NK-92 (cell line): ENCODE measurements around the gene UQCR11.

Experiments
- DNase-seq: peaks from one replicate; lab custom pipeline; 2025; ENCODE audit not compliant: unreplicated experiment; lab: John Stamatoyannopoulos, UW

The UQCR11 gene

DNA sequence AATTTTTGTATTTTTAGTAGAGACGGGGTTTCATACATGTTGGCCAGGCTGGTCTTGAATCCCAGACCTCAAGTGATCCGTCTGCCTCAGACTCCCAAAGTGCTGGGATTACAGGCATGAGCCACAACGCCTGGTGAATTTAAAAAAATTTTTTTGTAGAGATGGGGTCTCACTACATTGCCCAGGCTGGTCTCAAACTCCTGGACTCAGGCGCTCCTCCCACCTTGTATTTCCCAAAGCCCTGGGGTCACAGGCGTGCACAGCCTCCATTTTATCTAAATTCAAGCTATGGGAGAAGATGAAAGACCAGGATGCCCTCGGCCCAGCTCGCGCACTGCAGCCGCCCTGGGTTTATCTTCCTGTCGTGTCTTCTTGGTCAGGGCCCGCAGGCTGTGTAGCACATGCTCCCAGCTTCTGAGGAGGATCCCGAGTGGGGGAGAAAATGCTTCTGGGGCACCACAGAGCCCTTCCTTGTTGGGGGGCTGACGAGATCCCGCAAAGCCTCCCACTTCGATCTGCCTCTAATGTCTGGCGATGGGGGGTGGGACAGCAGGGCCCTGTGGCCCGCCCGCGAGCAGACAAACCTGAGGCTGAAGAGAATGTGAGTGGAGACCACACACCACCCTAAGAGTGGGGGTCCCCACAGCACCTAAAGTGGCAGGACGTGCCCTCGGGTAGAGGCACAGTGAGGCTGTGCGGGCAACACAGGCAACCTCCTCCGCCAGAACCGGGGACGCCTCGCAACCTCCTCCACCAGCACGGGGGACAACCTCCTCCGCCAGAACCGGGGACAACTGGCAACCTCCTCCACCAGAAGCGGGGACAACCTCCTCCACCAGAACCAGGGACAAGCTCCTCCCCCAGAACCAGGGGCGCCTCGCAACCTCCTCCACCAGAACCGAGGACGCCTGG is 31.3 kb upstream of the UQCR11 start:
- no peak for DNase-seq

GRCh38 chr19:1634938-1635243 is 29.6 kb upstream of the UQCR11 start:
- no peak for DNase-seq

DNA sequence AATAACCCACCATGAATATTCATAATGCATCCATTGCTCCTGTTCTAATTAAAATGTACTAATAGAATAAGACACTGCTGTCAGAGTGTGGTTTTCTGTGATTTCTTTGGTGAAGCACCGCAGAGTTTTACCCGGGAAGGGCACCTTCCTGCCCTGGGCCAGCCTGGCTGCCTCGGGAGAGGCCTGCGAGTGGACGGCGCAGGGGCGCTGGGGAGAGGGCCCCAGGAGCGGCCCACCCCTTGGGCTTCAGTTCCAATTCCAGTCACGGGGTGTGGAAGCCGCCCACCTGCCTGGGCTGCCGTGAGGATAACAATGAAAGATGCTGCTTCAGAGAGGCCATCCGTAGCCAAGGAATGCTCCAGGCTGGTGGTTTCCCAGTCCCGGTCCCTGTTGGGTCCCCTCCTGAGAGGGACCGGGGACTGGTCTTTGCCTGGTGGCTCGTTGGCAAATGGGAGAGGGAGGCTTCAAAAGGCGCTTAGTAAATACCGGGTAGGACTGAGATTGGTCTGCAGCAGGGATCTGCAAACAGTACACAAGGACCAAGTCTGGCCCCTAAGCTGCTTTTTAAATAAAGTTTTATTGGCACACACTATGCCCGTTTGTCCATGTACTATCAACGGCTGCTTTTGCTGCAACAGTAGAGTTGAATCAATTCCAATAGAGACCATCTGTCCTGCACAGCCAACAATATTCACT is 29.1 kb upstream of the UQCR11 start:
- no peak for DNase-seq

- no peak for DNase-seq
Observed at GRCh38 chr19:1633269-1633826, 28.1 kb upstream of the UQCR11 start.

DNA sequence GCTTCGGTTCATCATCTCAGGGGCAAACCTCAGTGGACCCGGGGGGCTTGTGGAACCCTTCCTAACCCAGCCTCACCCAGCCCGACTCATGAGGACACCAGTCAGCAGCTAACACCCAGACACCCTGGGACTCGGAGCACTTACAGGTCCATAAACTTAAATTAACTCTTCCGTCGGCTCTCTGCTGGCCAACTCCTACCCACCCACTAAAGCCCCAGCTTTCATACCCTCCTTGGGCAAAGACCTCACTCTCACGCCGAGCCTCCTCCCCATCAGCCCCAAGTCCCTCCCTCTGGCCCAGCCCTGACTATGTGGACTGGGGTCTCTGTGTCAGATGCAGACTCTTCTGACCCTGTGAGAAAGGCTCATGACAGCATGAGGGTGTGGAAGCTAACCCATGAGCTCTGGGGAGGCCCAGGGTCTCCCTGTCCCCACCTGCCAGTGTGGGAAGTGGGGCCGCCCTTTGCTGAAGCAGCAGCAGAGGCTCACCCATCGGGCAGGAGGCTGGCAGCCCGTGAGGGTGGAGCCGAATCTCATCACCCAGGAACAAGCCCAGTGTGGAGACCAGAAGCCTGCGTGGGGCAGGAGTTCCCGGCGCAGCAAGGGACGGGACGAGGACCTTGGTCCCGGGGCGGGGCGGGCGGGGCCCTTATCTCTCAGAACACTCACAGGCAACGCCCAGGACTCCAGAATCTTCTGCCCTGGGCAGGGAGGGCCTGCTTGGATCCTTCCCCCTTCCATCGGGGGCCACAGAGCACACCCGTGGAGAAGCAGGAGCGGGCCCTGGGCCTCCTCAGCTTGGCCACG is 27.4 kb upstream of the UQCR11 start:
- no peak for DNase-seq

DNA sequence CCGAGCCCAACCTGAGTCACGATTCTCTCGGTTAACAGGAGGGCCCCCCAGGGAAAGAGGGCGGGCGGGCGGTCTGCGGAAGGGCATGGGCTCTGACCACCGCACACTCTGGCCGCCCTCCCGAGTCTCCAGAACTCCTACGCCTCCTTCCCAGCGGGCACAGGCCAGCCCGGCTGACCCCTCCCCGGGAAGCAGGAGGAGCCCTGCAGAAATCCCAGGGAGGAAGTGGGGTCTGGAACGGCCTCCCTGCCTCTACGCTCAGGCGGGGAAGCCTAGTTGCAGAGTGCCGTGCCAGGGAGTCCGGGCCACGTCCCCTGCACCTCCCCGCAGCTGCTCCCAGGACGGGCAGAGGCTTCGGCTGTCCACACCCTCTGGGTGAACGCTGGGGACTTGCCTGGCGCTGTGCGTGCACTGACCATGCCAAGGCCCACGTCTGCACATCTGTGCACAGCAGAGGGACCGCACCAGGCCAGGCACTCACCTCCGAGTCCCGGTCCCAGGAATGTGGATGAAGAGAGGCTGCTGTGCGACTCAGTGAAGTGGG is 26.4 kb upstream of the UQCR11 start:
- DNase-seq, result no peak

- DNase-seq, result no peak
Observed at GRCh38 chr19:1630811-1631210, 25.5 kb upstream of the UQCR11 start.

DNA sequence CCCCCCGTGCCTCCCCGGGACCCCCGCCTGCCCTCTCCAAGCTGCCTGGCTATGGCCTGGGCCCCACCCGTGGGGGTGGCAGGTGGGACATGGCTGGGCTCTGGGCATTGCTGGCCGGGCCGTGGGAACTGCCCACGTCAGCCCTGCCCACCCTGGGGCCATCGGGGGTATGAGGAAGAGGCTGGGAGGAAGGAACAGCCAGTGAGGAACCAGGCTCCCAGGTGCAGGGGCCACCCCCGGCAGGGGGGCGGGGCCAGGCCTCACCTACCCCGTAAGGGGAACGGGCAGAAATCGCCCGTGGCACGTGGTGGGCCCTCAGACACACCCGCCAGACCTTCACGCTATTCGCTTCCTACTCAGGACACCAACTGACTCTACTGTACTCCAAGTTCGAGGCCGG is 24.8 kb upstream of the UQCR11 start:
- no peak for DNase-seq

DNA sequence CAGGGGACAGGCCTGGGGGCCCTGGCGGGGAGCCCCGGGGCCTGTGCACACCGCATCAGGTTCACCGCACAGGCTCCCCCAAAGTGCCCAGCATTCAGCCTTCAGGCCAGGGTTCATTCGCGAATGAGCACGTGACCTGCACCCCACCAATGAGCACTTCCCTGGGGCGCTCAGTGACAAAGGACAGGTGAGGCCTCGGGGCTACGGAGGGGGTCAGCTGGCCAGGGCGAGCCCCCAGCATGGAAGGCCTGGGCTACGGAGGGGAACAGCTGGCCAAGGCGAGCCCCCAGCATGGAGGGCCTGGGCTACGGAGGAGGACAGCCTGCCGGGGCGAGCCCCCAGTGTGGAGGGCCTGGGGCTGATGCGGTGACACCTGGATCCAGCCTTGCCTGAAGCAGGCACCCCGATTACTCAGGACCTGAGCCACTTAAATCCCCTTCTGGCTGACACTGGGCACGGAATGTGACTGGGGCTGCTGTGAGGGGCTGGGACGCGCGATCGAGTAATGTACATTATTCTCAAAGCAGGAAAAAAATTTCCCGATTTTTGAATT is 24.1 kb upstream of the UQCR11 start:
- no peak for DNase-seq

GRCh38 chr19:1627194-1627593 is 21.9 kb upstream of the UQCR11 start:
- no peak for DNase-seq

GRCh38 chr19:1626417-1627010 is 21.3 kb upstream of the UQCR11 start:
- no peak for DNase-seq

- no peak for DNase-seq
Observed at GRCh38 chr19:1624458-1624857, 19.2 kb upstream of the UQCR11 start.

DNA sequence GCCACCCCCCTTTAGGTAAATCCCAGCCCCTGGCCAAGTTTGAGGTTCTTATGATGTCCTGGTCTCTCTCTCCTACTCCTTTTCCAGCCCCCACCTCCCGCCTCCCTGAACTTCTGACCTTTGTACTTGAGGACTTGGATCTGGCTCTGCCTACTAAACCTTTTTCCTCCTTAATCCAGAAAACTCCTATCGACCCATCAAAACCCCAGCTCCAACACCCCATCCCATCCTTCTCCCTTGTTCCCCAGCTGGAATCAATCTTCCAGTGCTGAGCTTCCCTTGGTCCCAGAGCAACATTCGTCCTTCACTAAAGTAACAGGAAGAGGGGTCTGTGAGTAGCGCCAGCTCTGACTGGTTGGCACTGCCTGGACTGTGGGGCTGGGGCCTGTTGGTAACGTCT is 17.3 kb upstream of the UQCR11 start:
- DNase-seq, result no peak

DNA sequence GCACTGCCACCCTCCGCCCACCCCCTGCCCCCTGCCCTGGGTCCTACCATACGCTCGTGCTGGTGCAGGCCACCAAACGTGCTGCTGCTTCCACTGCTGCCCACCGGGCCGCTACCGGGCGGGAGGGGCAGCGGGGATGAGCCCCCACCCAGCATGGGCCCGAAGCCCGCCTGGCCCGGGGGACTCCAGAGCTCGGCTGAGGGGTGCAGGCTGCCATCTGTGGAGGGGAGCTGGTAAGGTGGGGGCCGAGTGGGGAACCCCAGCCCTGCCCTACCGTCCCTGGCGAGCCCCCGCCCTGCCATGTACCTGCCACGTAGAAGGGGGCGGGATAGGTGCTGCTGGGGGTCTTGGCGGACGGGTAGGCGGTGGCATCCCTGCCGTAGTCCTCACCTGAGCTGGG is 16.7 kb upstream of the UQCR11 start:
- no peak for DNase-seq

- DNase-seq, result no peak
Observed at GRCh38 chr19:1621574-1621973, 16.3 kb upstream of the UQCR11 start.

DNA sequence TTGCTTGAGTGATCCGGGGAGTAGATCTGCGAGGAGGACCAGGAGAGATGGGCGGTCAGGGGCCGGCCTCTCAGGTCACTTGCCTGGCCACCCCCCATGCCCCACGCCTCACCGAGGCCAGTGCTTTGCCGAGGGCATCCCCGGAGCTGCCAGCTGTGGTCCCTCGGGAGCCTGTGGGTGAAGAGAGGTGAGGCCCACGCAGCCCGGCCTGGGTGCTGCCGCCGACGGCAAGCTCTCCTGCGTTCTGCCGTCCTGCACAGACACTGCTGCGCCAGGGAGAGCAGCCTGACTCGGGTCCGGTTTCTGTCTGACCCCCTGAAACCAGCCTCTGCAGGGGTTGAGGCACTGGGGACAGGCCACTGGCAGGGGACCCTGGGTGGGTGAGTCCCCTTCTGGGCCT is 15.8 kb upstream of the UQCR11 start:
- DNase-seq, result no peak

- no peak for DNase-seq
Observed at GRCh38 chr19:1620502-1620901, 15.2 kb upstream of the UQCR11 start.

DNA sequence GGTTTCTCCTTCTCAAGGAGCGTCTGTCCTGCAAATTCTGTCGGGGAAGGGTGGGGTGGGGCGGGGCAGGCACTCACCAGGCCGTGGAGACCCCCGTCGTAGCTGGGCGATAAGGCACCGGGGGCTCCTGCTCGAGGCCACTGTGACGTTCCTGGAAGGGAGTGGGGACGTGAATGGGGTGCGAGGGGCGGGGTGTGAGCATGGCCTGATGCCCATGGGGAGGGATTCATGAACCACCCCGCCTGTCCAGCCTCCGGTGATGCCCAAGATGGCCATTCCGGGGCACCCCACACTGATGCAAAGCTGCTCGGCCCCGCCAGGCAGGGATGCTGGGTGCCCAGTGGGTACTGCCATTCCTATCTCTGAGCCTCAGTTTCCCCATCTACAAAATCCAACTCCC is 14.4 kb upstream of the UQCR11 start:
- no peak for DNase-seq

DNA sequence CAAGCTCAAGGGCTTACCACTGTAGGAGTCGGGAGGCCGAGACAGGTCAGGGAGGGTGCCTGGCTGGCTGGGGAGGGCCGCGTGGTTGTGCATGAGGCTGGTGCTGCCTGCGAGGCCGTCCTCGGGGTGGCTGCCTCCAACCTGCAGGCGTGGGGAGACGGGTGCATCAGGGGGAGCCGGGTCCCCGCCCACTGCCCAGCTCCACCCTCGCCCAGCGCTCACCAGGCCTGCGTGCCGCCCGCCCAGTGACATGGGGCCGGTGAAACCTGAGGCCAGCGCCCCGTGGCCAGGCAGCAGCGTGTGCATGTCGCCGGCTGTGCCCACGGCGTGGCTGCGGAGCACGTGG is 13.8 kb upstream of the UQCR11 start:
- no peak for DNase-seq
